ENCODE measurements around the gene WNT1.

WNT1 gene

DNA sequence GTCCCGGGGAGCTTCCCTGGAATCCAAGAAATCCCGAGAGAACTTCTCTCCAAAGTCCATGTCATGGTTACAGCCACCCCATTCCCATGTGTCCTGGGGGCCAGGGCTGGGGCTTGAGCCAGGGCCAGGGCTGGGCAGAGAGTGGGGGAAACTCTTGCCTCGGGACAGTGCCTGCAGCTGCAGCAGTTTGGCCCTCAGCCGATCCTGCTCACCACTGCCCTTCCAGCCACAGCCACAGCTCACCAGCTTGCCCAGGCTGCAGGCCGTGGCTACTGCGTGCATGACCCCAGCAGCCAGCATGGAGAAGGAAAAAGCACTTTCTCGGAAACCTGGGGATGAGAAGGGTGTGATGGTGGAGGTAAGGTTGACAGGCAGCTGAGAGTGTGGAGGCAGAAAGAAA is 10.1 kb upstream of the WNT1 start:
- DNase-seq (ENCODE audit: low spot score in 2 of 2), result no peak
- Mint-ChIP-seq H3K27me3 (peaks cover 28% of the 10 kb centered on the region), H3K27ac (ENCODE audit: low read depth) (no peak overlapping the region), H3K4me3 (no peak overlapping the region), H3K36me3 (ENCODE audit: insufficient read depth) (no peaks in the 10 kb centered on the region), H3K9me3 (no peaks in the 10 kb centered on the region), H3K4me1 (peaks cover 24% of the 10 kb centered on the region)
- no peak for ATAC-seq (replicated peaks; ENCODE audit: extremely low read depth, poor library complexity, severe bottlenecking)

- DNase-seq (ENCODE audit: low spot score in 2 of 2) (no peak), ATAC-seq (replicated peaks; ENCODE audit: extremely low read depth, poor library complexity, severe bottlenecking) (no peak)
- Mint-ChIP-seq H3K4me3 (no peak overlapping the region), H3K36me3 (ENCODE audit: insufficient read depth) (no peaks in the 10 kb centered on the region), H3K9me3 (no peaks in the 10 kb centered on the region), H3K27me3 (peaks cover 32% of the 10 kb centered on the region), H3K27ac (ENCODE audit: low read depth) (no peak overlapping the region), H3K4me1 (peaks cover 24% of the 10 kb centered on the region)
Measured at GRCh38 chr12:48968467-48968866, 9.7 kb upstream of the WNT1 start.

- DNase-seq (ENCODE audit: low spot score in 2 of 2), result no peak
- Mint-ChIP-seq H3K4me1 (peaks cover 24% of the 10 kb centered on the region), H3K4me3 (peak overlapping the region; percentile 4), H3K27ac (ENCODE audit: low read depth) (no peak overlapping the region), H3K27me3 (peaks cover 40% of the 10 kb centered on the region), H3K9me3 (no peaks in the 10 kb centered on the region), H3K36me3 (ENCODE audit: insufficient read depth) (peaks cover 3% of the 10 kb centered on the region)
- ATAC-seq (replicated peaks; ENCODE audit: extremely low read depth, poor library complexity, severe bottlenecking), result no peak
Measured at GRCh38 chr12:48969160-48969771, 8.9 kb upstream of the WNT1 start.

- Mint-ChIP-seq H3K4me1 (peaks cover 24% of the 10 kb centered on the region), H3K36me3 (ENCODE audit: insufficient read depth) (peaks cover 6% of the 10 kb centered on the region), H3K9me3 (no peaks in the 10 kb centered on the region), H3K4me3 (peak overlapping the region; percentile 74), H3K27ac (ENCODE audit: low read depth) (no peak overlapping the region), H3K27me3 (peaks cover 44% of the 10 kb centered on the region)
- DNase-seq (ENCODE audit: low spot score in 2 of 2) (no peak), ATAC-seq (replicated peaks; ENCODE audit: extremely low read depth, poor library complexity, severe bottlenecking) (peak; percentile 62)
Measured at GRCh38 chr12:48969833-48970701, 8.1 kb upstream of the WNT1 start.

DNA sequence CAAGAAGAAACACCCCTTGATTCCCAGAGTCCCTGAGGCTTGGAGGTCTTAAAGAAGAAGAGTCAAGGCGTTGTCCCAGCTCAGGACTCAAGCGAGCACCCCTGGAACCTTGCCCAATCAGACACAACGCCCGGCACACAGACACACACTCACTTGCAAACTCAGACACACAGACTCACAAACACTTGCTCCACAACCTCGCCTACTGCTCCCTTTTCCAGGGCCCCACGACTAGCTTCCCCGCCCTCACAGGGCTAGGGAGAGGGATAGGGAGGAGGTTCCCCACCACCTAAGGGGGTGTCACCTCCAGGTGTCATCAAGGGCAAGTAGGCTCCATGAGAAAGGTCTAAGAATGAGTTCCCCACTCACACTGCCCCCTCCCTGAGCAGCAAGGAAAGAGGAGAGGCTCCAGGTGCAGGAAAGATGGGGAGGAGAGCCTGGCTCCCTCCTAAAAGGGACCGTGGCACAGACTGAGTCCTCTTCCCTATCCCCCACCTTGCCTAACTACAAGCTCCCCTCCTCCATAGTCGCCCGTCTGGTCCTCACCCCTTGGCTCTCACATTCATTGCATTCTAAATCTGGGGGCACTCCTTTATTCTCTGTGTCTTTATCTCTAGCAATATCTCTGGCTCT is 7.3 kb upstream of the WNT1 start:
- peak overlapping the region; percentile 74 for H3K4me3 Mint-ChIP-seq
- H3K9me3 Mint-ChIP-seq, result no peaks in the 10 kb centered on the region
- peaks cover 24% of the 10 kb centered on the region for H3K4me1 Mint-ChIP-seq
- H3K27ac Mint-ChIP-seq (ENCODE audit: low read depth), result peak overlapping the region; percentile 56
- DNase-seq (ENCODE audit: low spot score in 2 of 2), result no peak
- H3K36me3 Mint-ChIP-seq (ENCODE audit: insufficient read depth), result peaks cover 6% of the 10 kb centered on the region
- no peak for ATAC-seq (replicated peaks; ENCODE audit: extremely low read depth, poor library complexity, severe bottlenecking)
- peaks cover 44% of the 10 kb centered on the region for H3K27me3 Mint-ChIP-seq

GRCh38 chr12:48972213-48972951 is 5.7 kb upstream of the WNT1 start:
- DNase-seq (ENCODE audit: low spot score in 2 of 2) (no peak), ATAC-seq (replicated peaks; ENCODE audit: extremely low read depth, poor library complexity, severe bottlenecking) (peak; percentile 12)
- Mint-ChIP-seq H3K4me3 (peak overlapping the region; percentile 74), H3K4me1 (peaks cover 30% of the 10 kb centered on the region), H3K27ac (ENCODE audit: low read depth) (peak overlapping the region; percentile 56), H3K9me3 (no peaks in the 10 kb centered on the region), H3K36me3 (ENCODE audit: insufficient read depth) (peaks cover 8% of the 10 kb centered on the region), H3K27me3 (peaks cover 44% of the 10 kb centered on the region)

- peaks cover 44% of the 10 kb centered on the region for H3K27me3 Mint-ChIP-seq
- no peaks in the 10 kb centered on the region for H3K9me3 Mint-ChIP-seq
- H3K4me3 Mint-ChIP-seq, result no peak overlapping the region
- H3K27ac Mint-ChIP-seq (ENCODE audit: low read depth), result no peak overlapping the region
- DNase-seq (ENCODE audit: low spot score in 2 of 2) (no peak), ATAC-seq (replicated peaks; ENCODE audit: extremely low read depth, poor library complexity, severe bottlenecking) (no peak)
- H3K4me1 Mint-ChIP-seq, result peaks cover 36% of the 10 kb centered on the region
- peaks cover 13% of the 10 kb centered on the region for H3K36me3 Mint-ChIP-seq (ENCODE audit: insufficient read depth)
Measured at GRCh38 chr12:48972952-48973483, 5.1 kb upstream of the WNT1 start.

- Mint-ChIP-seq H3K27ac (ENCODE audit: low read depth) (no peak overlapping the region), H3K4me3 (no peak overlapping the region), H3K9me3 (no peaks in the 10 kb centered on the region), H3K36me3 (ENCODE audit: insufficient read depth) (peaks cover 14% of the 10 kb centered on the region), H3K27me3 (peaks cover 44% of the 10 kb centered on the region), H3K4me1 (peaks cover 38% of the 10 kb centered on the region)
- ATAC-seq (replicated peaks; ENCODE audit: extremely low read depth, poor library complexity, severe bottlenecking) (no peak), DNase-seq (ENCODE audit: low spot score in 2 of 2) (no peak)
Measured at GRCh38 chr12:48973531-48973930, 4.6 kb upstream of the WNT1 start.

DNA sequence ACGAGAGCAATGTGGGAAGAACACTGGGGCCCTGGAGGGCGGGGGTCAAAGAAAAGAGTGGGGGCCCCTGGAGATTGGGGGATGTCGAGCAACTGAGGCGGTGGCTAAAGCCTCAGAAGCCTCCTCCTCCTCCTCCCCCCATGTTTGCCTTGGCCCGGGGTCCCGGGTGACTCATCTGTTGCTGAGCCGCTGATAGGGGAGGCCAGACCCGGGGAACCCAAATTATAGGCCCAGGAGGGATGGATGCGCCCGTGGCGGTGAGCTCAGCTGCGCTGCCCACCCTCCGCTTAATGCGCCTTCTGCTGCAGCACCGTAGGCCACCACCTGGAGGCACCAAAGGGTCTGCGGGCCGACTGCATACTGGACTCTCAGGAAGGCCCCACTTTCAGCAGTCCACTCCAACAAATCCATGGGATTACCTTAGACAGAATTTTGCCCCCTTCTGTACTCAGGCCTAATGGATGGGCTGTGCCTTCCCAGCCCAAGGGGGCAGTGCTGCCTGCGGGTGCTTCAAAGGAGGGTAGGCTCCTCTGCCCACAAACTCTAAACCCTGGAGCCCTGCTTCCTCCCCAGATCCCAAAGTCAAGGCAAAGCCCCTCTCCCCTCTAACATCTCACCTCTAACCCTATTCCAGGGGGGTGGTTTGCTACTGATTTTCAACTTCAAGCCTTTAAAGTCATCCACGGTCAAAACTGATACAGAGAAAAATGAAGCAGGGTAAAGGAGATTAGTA is 4.0 kb upstream of the WNT1 start:
- Mint-ChIP-seq H3K9me3 (no peaks in the 10 kb centered on the region), H3K4me3 (no peak overlapping the region), H3K27me3 (peaks cover 44% of the 10 kb centered on the region), H3K36me3 (ENCODE audit: insufficient read depth) (peaks cover 17% of the 10 kb centered on the region), H3K4me1 (peaks cover 44% of the 10 kb centered on the region), H3K27ac (ENCODE audit: low read depth) (no peak overlapping the region)
- no peak for DNase-seq (ENCODE audit: low spot score in 2 of 2)
- ATAC-seq (replicated peaks; ENCODE audit: extremely low read depth, poor library complexity, severe bottlenecking), result no peak

DNA sequence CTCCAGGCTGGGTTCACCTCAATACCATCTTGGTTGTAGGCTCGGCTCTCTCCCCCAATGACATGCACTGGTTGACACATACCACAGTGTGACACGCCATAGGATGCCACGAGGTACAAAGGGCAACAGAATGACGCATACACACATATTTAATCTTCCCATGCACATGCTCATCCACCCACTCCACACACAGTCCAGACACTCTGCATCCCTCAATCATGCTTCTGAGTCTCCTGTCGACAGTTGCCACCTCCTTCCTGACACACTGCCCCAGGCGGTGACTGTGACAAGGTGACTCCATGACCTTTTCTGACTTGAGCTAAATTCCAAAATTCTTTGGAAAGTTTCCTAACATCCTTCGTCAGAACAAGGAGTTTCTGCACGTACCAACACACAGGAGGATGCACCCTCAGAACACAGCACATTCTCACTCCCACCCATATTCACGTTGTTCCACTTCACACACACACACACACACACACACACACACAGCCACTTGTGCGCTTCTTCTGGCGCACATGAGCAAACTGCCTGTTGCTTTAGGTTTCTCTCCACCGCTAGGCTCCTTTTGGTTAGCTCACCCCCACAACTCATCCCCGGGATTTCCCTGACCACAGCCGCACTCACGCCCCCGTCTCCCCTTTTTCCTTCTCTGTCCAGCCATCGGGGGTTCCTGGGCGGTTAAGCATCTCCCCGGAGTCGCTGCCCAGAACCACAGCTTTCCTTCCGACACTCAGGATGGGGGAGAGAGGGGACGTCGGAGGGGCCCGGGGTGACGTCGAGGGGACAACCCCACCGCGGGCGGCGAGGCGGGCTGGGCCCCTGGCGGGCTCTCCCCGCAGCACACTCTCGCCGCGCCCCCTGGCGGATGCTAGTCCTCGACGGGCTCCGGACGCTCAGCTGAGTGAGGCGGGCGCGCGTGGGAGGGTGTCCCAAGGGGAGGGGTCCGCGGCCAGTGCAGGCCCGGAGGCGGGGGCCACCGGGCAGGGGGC is 536 bp upstream of the WNT1 start:
- Mint-ChIP-seq H3K9me3 (no peaks in the 10 kb centered on the region), H3K4me1 (peaks cover 53% of the 10 kb centered on the region), H3K27me3 (peaks cover 32% of the 10 kb centered on the region), H3K27ac (ENCODE audit: low read depth) (peak overlapping the region; percentile 79), H3K36me3 (ENCODE audit: insufficient read depth) (peaks cover 40% of the 10 kb centered on the region), H3K4me3 (peak overlapping the region; percentile 88)
- DNase-seq (ENCODE audit: low spot score in 2 of 2) (peak; percentile 72 to 76), ATAC-seq (replicated peaks; ENCODE audit: extremely low read depth, poor library complexity, severe bottlenecking) (peak; percentile 37)

Measured in central memory CD8-positive, alpha-beta T cell (primary cell).